ENCODE data around the gene ULBP1.
"Not testable (repeated sequence)": the region's sequence is repeated elsewhere in the genome, so short reads cannot be mapped to it uniquely, and the experiment has no call there.

ULBP1 gene

DNA sequence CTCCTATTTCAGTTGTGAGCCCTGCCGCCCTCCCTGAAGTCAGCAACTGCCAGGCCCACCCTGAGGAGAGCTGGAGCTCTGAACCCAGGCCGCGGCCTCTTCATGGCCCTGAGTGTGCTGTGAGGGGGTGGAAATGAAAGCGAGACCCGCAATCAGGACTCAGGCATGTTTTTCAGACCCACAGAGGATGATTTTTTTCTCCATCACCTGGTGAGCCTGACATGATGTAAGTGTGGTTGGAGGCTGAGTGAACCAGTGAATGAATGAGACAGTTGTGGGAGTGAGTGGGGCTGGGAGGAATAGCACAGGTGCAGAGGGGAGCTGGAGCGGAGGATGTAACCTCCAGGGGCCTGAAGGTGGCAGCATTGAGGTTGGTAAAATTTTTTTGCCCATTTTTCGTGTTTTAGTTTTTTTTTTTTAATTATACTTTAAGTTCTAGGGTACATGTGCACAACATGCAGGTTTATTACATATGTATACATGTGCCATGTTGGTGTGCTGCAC lies 43.3 kb downstream of the ULBP1 start:
- no peak for DNase-seq

DNA sequence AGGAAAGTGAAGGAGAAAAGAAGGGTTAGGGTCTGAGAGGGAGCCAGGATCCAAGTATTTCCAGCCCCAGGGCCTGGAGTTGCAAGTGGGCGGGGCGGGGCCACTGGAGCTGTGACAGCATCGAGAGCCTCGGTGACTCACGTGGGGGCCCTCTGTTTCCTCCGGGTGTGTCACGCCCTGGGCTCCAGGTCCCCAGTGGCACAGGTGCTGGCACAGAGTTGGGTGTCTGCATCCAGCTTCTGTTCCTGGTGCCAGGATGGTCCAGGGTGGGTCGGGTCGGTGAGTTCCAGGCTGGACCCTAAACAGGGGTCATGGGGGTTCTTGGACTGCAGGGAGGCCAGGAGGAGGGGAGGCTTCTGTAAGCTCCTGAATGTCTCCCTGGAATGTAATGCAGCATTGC lies 44.8 kb downstream of the ULBP1 start:
- no peak for DNase-seq

GRCh38 chr6:150012846-150013784 lies 49.4 kb downstream of the ULBP1 start:
- not testable (repeated sequence) for DNase-seq

DNA sequence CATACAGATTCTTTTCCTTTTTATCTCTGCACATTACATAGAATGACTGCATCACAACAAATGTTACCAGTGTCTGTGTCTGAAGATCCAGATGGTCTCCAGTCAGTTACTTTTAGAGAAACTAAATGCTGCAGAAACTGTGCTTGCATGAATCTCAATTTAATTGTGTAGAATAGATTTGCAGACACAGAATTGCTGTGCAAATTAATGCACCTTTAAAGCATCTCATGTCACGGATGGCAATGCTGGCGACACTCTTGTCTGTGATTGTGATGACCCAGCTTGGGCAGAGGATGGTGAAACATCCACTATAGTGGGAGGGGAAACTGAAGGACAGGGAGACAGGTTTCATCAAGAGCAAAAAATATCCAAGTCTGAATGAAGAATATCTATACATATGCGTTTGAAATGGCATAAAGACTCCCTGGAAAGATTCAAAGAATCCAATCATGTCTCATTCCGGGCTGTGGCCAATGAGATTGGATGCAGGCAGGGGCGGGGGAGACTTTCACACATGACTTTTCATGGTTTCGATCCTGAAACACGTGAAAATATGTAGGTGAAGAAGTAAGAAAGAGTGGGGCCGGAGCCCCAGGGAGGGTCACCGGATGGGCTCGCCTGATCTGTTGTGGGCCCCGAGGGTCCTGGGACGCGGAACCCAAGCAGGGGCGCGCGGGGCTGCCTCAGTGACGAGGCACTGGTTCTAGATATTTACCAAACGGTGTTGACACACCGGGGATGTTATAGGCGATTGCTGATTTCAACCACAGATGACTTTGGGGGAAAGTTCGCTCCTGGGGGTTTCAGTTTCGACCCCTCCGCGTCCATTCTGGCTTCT lies 50.3 kb downstream of the ULBP1 start:
- not testable (repeated sequence) for DNase-seq

DNA sequence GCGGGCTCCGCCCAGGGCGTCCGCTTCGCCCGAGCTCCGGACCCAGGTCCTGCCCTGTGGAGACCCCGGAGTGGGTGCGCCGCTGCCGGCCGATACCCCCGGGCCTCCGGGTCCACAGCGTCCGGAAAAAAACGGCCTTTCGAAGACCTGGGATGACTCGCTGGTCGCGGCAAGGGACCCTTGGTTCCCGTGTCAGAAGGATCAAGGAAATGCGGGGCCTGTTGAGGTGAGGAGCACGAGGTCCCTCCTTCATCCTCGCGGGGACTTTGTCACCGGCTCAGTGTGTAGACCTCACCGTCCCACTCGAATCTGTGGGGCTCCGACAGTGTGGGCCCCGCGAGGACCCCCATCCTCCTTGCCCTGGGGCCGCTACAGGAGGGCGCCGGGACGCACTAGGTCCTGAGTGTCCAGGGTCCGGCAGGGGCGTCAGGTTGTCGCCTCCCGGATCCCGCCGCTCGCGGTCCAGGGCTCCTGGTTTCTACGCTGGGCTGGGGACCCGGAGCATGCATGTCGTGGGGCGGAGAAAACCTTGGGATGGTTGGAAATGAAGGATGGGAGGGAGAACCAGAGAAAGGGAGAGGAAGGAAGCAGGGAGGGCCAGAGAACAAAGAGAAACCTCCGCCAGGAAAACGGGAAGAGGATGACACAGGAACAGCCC lies 51.0 kb downstream of the ULBP1 start:
- not testable (repeated sequence) for DNase-seq

DNA sequence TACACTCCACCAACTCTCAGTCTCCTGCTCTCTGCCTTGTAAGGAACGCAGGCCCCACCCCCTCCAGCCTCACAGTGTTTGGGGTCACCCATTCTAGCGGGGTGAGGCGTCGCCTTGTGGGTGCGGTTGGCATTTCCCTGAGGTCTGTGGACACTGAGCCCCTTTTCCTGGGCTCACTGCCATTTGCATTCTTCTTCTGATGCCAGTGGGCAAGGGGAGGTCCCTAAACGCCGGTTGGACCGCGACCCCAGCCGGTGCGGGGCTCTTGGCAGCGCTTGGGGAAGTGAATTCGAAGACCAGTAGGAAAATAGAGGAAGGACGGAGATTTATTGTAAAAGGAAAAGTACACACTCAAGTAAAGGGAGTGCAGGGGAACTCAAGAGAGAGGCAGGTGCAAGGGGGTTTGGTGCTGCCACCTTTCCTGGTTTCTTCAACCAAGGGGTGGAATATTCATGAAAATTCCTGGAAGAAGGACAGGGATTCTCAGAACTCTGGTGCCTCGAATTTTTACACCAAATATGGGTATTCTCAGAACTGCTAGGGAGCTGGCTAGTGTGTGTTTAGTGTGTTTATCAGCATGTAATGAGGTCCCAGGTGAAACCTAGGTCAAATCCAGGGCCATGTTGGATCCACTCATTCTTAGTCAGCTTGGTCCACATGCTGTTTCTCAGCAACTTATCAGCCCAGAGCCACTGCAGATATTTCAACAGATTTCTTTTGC lies 51.7 kb downstream of the ULBP1 start:
- not testable (repeated sequence) for DNase-seq

GRCh38 chr6:150016324-150017185 lies 52.8 kb downstream of the ULBP1 start:
- peak; percentile 67 for DNase-seq

DNA sequence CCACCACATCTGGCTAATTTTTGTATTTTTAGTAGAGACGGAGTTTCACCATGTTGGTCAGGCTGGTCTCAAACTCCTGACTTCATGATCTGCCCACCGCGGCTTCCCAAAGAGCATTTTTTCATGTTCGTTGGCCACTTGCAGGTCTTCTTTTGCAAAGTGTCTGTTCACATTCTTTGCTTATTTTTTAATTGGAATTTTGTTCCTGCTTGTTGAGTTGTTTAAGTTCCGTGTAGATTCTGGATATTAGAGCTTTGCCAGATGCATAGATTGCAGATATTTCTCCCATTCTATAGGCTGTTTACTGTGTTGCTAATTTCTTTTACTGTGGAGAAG lies 53.4 kb downstream of the ULBP1 start:
- DNase-seq, result not testable (repeated sequence)

GRCh38 chr6:150018846-150019580 lies 55.3 kb downstream of the ULBP1 start:
- DNase-seq, result no peak

DNA sequence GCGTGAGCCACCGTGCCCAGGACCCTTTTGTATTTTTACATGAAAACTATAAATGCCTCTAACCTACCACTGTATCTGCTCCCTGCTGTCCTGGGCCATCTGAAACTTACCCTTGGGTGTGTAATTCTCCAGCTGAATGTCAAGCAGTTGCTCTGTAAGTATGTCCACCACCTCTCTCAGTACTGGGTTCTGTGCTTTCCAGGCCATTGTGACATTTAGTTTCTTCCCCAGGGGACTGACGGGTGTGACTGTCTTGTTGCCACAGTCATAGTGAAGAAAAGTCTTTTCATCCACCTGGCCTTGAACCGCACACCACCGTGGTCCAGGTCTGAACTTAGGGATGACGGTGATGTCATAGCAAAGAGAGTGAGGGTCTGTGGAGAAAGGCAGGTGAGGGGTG lies 58.1 kb downstream of the ULBP1 start:
- not testable (repeated sequence) for DNase-seq
